MV-4-11 (cell line): ENCODE data around the gene OR51T1.
"Not testable (repeated sequence)": the region's sequence is repeated elsewhere in the genome, so short reads cannot be mapped to it uniquely, and the experiment has no call there.

Experiments
- DNase-seq: peaks from one replicate; lab custom pipeline; 2025; lab: John Stamatoyannopoulos, UW

The OR51T1 gene

GRCh38 chr11:4881860-4882500 lies at the start of gene OR51T1:
Gene OR51T1, plus strand, starts transcription at chr11:4881900. Its CDS starts 0 bp downstream, at chr11:4881900.
- no peak for DNase-seq

- DNase-seq = no peak
Observed at GRCh38 chr11:4839851-4840549, 41.7 kb upstream of the OR51T1 start.

GRCh38 chr11:4848908-4849532 lies 32.7 kb upstream of the OR51T1 start, which contains the start of gene OR51S1:
Gene OR51S1, minus strand, starts transcription at chr11:4849208. Its CDS starts 0 bp downstream, at chr11:4849208.
- no peak for DNase-seq

- no peak for DNase-seq
Observed at GRCh38 chr11:4851033-4851432, 30.7 kb upstream of the OR51T1 start.

- DNase-seq = not testable (repeated sequence)
Observed at GRCh38 chr11:4854286-4854685, 27.4 kb upstream of the OR51T1 start.

GRCh38 chr11:4862447-4863236 lies 19.1 kb upstream of the OR51T1 start:
- DNase-seq = no peak

- DNase-seq = no peak
Observed at GRCh38 chr11:4863876-4864275, 17.8 kb upstream of the OR51T1 start.

- DNase-seq = no peak
Observed at GRCh38 chr11:4865855-4866254, 15.8 kb upstream of the OR51T1 start.

GRCh38 chr11:4881188-4881587 lies 512 bp upstream of the OR51T1 start:
- no peak for DNase-seq

GRCh38 chr11:4882543-4882942 lies 843 bp downstream of the OR51T1 start:
- DNase-seq = no peak

- no peak for DNase-seq
Observed at GRCh38 chr11:4884361-4884760, 2.7 kb downstream of the OR51T1 start.

GRCh38 chr11:4886186-4886585 lies 4.5 kb downstream of the OR51T1 start:
- no peak for DNase-seq

GRCh38 chr11:4887591-4887990 lies 5.9 kb downstream of the OR51T1 start:
- DNase-seq = no peak

- DNase-seq = no peak
Observed at GRCh38 chr11:4890279-4890678, 8.6 kb downstream of the OR51T1 start.

GRCh38 chr11:4891996-4892640 lies 10.4 kb downstream of the OR51T1 start:
- no peak for DNase-seq

- no peak for DNase-seq
Observed at GRCh38 chr11:4903484-4903883, 21.8 kb downstream of the OR51T1 start, which contains the start of gene OR51A7. Gene OR51A7, plus strand, starts transcription at chr11:4903783. Its CDS starts 3,587 bp downstream, at chr11:4907370.

- no peak for DNase-seq
Observed at GRCh38 chr11:4916581-4916980, 34.9 kb downstream of the OR51T1 start.

- no peak for DNase-seq
Observed at GRCh38 chr11:4919250-4919649, 37.5 kb downstream of the OR51T1 start, which contains the start of gene OR51G2. Gene OR51G2, minus strand, starts transcription at chr11:4919350. Its CDS starts 3,687 bp downstream, at chr11:4915663.

- no peak for DNase-seq
Observed at GRCh38 chr11:4921796-4922195, 40.1 kb downstream of the OR51T1 start.

GRCh38 chr11:4922304-4922703 lies 40.6 kb downstream of the OR51T1 start:
- no peak for DNase-seq

- no peak for DNase-seq
Observed at GRCh38 chr11:4924239-4924638, 42.5 kb downstream of the OR51T1 start, which contains the start of gene OR51G1. Gene OR51G1, minus strand, starts transcription at chr11:4924339. Its CDS starts 0 bp downstream, at chr11:4924339.
